Effector memory CD4-positive, alpha-beta T cell (primary cell): ENCODE results near the gene MAPKAP1.

Experiments
- DNase-seq, 3 donors: peaks; one replicate each; pipeline ENCODE4 v3.0.0-alpha.2; 2020
- H3K27ac ChIP-seq: 2 replicates; pipeline ENCODE4 v1.7.0; 2013; ENCODE audit warnings: mild to moderate bottlenecking, low read length, moderate library complexity; ENCODE audit not compliant: insufficient read depth, poor library complexity, severe bottlenecking
- H3K27me3 ChIP-seq: replicated peaks from 2 replicates; pipeline ENCODE4 v1.7.0; 2013; ENCODE audit warnings: mild to moderate bottlenecking, low read length; ENCODE audit not compliant: insufficient read depth, control insufficient read depth, poor library complexity, severe bottlenecking
- H3K36me3 ChIP-seq: 2 replicates; pipeline ENCODE4 v1.7.0; 2013; ENCODE audit warnings: mild to moderate bottlenecking, low read length, moderate library complexity; ENCODE audit not compliant: control insufficient read depth, insufficient read depth
- H3K4me1 ChIP-seq: 2 replicates; pipeline ENCODE4 v1.7.0; 2013; ENCODE audit warnings: low read length, mild to moderate bottlenecking; ENCODE audit not compliant: control insufficient read depth, insufficient read depth, poor library complexity, severe bottlenecking
- H3K4me3 ChIP-seq: 2 replicates; pipeline ENCODE4 v1.7.0; 2013; ENCODE audit warnings: low read length, low read depth, mild to moderate bottlenecking; ENCODE audit not compliant: insufficient read depth, poor library complexity, severe bottlenecking
- H3K9me3 ChIP-seq: 2 replicates; pipeline ENCODE4 v1.7.0; 2013; ENCODE audit warnings: mild to moderate bottlenecking, low read length, moderate library complexity; ENCODE audit not compliant: control insufficient read depth

The MAPKAP1 gene

GRCh38 chr9:125681657-125682056 lies 25.4 kb downstream of the MAPKAP1 start:
- peaks cover 4% of the 10 kb centered on the region for H3K4me1 ChIP-seq
- no peak overlapping the region for H3K27ac ChIP-seq
- H3K9me3 ChIP-seq = no peaks in the 10 kb centered on the region
- H3K36me3 ChIP-seq = no peaks in the 10 kb centered on the region
- no peaks in the 10 kb centered on the region for H3K27me3 ChIP-seq
- no peak overlapping the region for H3K4me3 ChIP-seq
- DNase-seq = no peak

- H3K4me1 ChIP-seq = peaks cover 4% of the 10 kb centered on the region
- H3K27ac ChIP-seq = no peak overlapping the region
- no peaks in the 10 kb centered on the region for H3K9me3 ChIP-seq
- no peak overlapping the region for H3K4me3 ChIP-seq
- no peak for DNase-seq
- no peaks in the 10 kb centered on the region for H3K27me3 ChIP-seq
- H3K36me3 ChIP-seq = no peaks in the 10 kb centered on the region
Measured at GRCh38 chr9:125681086-125681622, 25.9 kb downstream of the MAPKAP1 start.

GRCh38 chr9:125680445-125680844 lies 26.6 kb downstream of the MAPKAP1 start:
- DNase-seq = no peak
- H3K36me3 ChIP-seq = no peaks in the 10 kb centered on the region
- no peaks in the 10 kb centered on the region for H3K27me3 ChIP-seq
- H3K9me3 ChIP-seq = no peaks in the 10 kb centered on the region
- H3K27ac ChIP-seq = no peak overlapping the region
- H3K4me3 ChIP-seq = no peak overlapping the region
- H3K4me1 ChIP-seq = peaks cover 4% of the 10 kb centered on the region

GRCh38 chr9:125679597-125680189 lies 27.3 kb downstream of the MAPKAP1 start:
- no peak for DNase-seq
- Histone ChIP-seq H3K36me3 (no peaks in the 10 kb centered on the region), H3K4me3 (no peak overlapping the region), H3K4me1 (peaks cover 4% of the 10 kb centered on the region), H3K9me3 (no peaks in the 10 kb centered on the region), H3K27ac (no peak overlapping the region), H3K27me3 (no peaks in the 10 kb centered on the region)

- no peak overlapping the region for H3K27ac ChIP-seq
- no peaks in the 10 kb centered on the region for H3K27me3 ChIP-seq
- H3K4me1 ChIP-seq = peaks cover 4% of the 10 kb centered on the region
- no peak overlapping the region for H3K4me3 ChIP-seq
- no peak for DNase-seq
- H3K9me3 ChIP-seq = no peaks in the 10 kb centered on the region
- peaks cover 4% of the 10 kb centered on the region for H3K36me3 ChIP-seq
Measured at GRCh38 chr9:125674981-125675973, 31.7 kb downstream of the MAPKAP1 start.

- Histone ChIP-seq H3K36me3 (peaks cover 4% of the 10 kb centered on the region), H3K27me3 (no peaks in the 10 kb centered on the region), H3K27ac (no peak overlapping the region), H3K9me3 (no peaks in the 10 kb centered on the region), H3K4me3 (no peak overlapping the region), H3K4me1 (peaks cover 4% of the 10 kb centered on the region)
- DNase-seq = no peak
Measured at GRCh38 chr9:125672876-125673275, 34.1 kb downstream of the MAPKAP1 start.

- no peak overlapping the region for H3K27ac ChIP-seq
- no peaks in the 10 kb centered on the region for H3K9me3 ChIP-seq
- H3K4me3 ChIP-seq = no peak overlapping the region
- DNase-seq = no peak
- no peaks in the 10 kb centered on the region for H3K4me1 ChIP-seq
- no peaks in the 10 kb centered on the region for H3K27me3 ChIP-seq
- H3K36me3 ChIP-seq = no peaks in the 10 kb centered on the region
Measured at GRCh38 chr9:125663127-125663526, 43.9 kb downstream of the MAPKAP1 start.

- Histone ChIP-seq H3K27ac (no peak overlapping the region), H3K4me3 (no peak overlapping the region), H3K27me3 (no peaks in the 10 kb centered on the region), H3K9me3 (no peaks in the 10 kb centered on the region), H3K36me3 (no peaks in the 10 kb centered on the region), H3K4me1 (no peaks in the 10 kb centered on the region)
- no peak for DNase-seq
Measured at GRCh38 chr9:125660557-125660956, 46.5 kb downstream of the MAPKAP1 start.

GRCh38 chr9:125659954-125660353 lies 47.1 kb downstream of the MAPKAP1 start:
- H3K27me3 ChIP-seq = no peaks in the 10 kb centered on the region
- no peak overlapping the region for H3K27ac ChIP-seq
- H3K9me3 ChIP-seq = no peaks in the 10 kb centered on the region
- H3K36me3 ChIP-seq = no peaks in the 10 kb centered on the region
- no peak overlapping the region for H3K4me3 ChIP-seq
- DNase-seq = no peak
- H3K4me1 ChIP-seq = no peaks in the 10 kb centered on the region
